OCI-LY3 (cell line): ENCODE data around the gene SGPP1.
A peak's percentile ranks its signal among the peaks of the same experiment; 100 is the strongest.

ENCODE experiments used
- CTCF ChIP-seq: fragments of 200-600, 300-600 bp; sonication (generic); IDR thresholded peaks from 2 replicates; pipeline ENCODE4 v1.5.1; 2014; ENCODE audit warnings: antibody characterized with exemption, low read length, low read depth
- EZH2phosphoT487 ChIP-seq: fragments of 200-600 bp; shearing (Covaris generic); IDR thresholded peaks from 2 replicates; pipeline ENCODE4 v1.6.1; 2018; ENCODE audit warnings: antibody characterized with exemption, mixed run types, low read depth

DNA sequence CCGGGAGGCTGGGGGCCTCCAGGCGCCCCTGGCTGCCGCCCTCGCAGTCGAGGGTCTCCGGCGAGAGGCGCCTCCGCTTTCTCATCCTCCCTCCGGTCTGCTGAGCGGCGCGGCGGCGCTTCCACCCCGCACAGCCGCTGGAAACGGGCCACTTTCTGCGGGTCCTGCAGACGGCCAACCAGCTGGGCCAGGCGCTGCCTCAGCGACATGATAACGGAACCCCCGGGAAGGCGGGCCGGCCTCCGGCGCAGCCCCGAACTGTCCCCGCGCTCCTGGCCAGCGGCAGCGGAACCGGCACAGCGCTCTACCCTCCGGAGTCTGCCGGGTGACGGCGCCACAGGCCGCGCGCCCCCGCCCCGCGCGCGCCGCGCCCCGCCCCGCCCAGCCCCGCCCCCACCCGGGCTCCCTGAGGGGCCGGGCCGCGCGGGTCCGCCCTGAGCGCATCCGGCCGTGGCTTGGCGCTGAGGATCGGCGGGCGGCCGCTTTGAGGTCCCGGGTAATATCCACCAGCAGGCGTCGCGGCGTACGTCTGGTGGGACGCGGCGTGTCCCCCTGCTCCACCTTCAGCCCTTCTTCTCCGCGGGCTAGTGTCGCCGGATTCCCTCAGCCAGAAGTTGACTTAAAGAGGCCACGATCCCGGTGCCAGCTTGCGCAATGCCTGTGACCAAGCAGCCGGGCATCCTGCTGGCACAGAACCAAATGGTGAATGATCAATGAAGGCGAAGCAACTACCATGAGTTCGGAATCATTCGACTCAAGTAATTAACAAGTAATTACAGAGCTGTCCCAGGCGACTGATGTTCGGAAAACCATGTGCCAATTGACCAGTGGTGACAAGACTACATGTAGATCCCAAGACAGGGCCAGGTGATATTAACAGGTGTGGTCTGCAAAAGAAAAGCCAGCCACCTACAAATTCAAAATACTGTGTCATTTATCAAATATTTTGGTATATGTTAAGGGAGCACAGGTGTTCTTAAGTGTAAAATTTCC lies at the start of gene SGPP1:
- peak; percentile 42 for TF ChIP-seq CTCF
- TF ChIP-seq EZH2phosphoT487: no peak
